ENCODE measurements around the gene ARL5A.

DNA sequence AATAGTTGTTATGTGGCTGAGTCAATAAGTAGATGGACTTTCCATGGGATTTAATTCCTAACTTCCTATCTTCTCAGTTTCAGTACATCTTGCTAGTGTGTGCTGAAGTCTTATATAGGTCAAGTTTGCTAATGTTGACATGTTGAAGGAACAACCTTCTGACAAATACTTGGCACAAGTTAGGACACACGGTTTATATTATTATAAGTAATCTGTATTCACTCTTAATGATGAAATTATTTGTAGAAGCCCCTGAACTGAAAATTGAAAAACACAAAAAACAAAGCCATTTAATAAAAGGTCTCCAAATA, 19.2 kb downstream of the ARL5A start:
- TF ChIP-seq, protein P1, sequence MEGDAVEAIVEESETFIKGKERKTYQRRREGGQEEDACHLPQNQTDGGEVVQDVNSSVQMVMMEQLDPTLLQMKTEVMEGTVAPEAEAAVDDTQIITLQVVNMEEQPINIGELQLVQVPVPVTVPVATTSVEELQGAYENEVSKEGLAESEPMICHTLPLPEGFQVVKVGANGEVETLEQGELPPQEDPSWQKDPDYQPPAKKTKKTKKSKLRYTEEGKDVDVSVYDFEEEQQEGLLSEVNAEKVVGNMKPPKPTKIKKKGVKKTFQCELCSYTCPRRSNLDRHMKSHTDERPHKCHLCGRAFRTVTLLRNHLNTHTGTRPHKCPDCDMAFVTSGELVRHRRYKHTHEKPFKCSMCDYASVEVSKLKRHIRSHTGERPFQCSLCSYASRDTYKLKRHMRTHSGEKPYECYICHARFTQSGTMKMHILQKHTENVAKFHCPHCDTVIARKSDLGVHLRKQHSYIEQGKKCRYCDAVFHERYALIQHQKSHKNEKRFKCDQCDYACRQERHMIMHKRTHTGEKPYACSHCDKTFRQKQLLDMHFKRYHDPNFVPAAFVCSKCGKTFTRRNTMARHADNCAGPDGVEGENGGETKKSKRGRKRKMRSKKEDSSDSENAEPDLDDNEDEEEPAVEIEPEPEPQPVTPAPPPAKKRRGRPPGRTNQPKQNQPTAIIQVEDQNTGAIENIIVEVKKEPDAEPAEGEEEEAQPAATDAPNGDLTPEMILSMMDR (conservative IDR thresholded peaks at IDR 0.05; ENCODE audit: low read length): no peak
- no peak for TF ChIP-seq EZH2phosphoT487 (IDR thresholded peaks at IDR 0.05; ENCODE audit: borderline replicate concordance, low read depth, low read length)
